HG03558 (cell line): ENCODE data around the gene TBX15.

Source experiments
- ATAC-seq: cut with Tn5 transposase; IDR thresholded peaks from one replicate; pipeline ENCODE4 v1.9.1; 2021; ENCODE audit warnings: moderate number of reproducible peaks; ENCODE audit not compliant: unreplicated experiment; ENCODE audit errors: extremely low read depth

TBX15 gene

GRCh38 chr1:118985640-118986554, 2.2 kb downstream of the TBX15 start:
- no peak for ATAC-seq

- ATAC-seq = no peak
Measured at GRCh38 chr1:118984722-118985639, 3.2 kb downstream of the TBX15 start.

GRCh38 chr1:118984086-118984721, 3.9 kb downstream of the TBX15 start:
- ATAC-seq = no peak

GRCh38 chr1:118983558-118984041, 4.5 kb downstream of the TBX15 start:
- no peak for ATAC-seq

- no peak for ATAC-seq
Measured at GRCh38 chr1:118982821-118983557, 5.2 kb downstream of the TBX15 start.

GRCh38 chr1:118982266-118982665, 5.9 kb downstream of the TBX15 start:
- ATAC-seq = no peak

GRCh38 chr1:118981436-118981835, 6.7 kb downstream of the TBX15 start:
- ATAC-seq = no peak

GRCh38 chr1:118979754-118980575, 8.2 kb downstream of the TBX15 start:
- ATAC-seq = no peak

- ATAC-seq = no peak
Measured at GRCh38 chr1:118978914-118979701, 9.0 kb downstream of the TBX15 start.

GRCh38 chr1:118977600-118977999, 10.5 kb downstream of the TBX15 start:
- ATAC-seq = no peak

- ATAC-seq = no peak
Measured at GRCh38 chr1:118974661-118975060, 13.5 kb downstream of the TBX15 start.

GRCh38 chr1:118973531-118974137, 14.5 kb downstream of the TBX15 start:
- ATAC-seq = no peak

GRCh38 chr1:118973032-118973431, 15.1 kb downstream of the TBX15 start:
- ATAC-seq = no peak

GRCh38 chr1:118970451-118970850, 17.7 kb downstream of the TBX15 start:
- ATAC-seq = no peak

GRCh38 chr1:118963456-118964430, 24.4 kb downstream of the TBX15 start:
- ATAC-seq = no peak

GRCh38 chr1:118963138-118963455, 25.0 kb downstream of the TBX15 start:
- no peak for ATAC-seq

GRCh38 chr1:118961156-118961555, 27.0 kb downstream of the TBX15 start:
- ATAC-seq = no peak
